Lower lobe of right lung (tissue), 2 donors: ENCODE data around the gene PTPRK. TPM values are rescaled to one million over a fixed set of nuclear protein-coding genes. Genes with fewer than 3 reads are reported as not detected.

Experiments used
- ATAC-seq, 2 donors: fragments of 200-7000 bp; cut with Tn5 transposase; one replicate each; pipeline ENCODE4 v1.9.1; 2020 to 2022; ENCODE audit warnings: mild to moderate bottlenecking in 2 of 2, moderate library complexity in 2 of 2
- DNase-seq: peaks from one replicate; pipeline ENCODE4 v3.0.0-alpha.2; 2020
- H3K27ac ChIP-seq: fragments of 200-600 bp; one replicate; pipeline ENCODE4 v1.8.0; 2022
- H3K27me3 ChIP-seq: fragments of 200-600 bp; one replicate; pipeline ENCODE4 v1.8.0; 2022; ENCODE audit warnings: low read depth
- H3K36me3 ChIP-seq: fragments of 200-600 bp; one replicate; pipeline ENCODE4 v1.8.0; 2022; ENCODE audit warnings: mild to moderate bottlenecking
- H3K4me1 ChIP-seq: fragments of 200-600 bp; one replicate; pipeline ENCODE4 v1.8.0; 2022
- H3K4me3 ChIP-seq: fragments of 200-600 bp; one replicate; pipeline ENCODE4 v1.8.0; 2022; ENCODE audit warnings: mild to moderate bottlenecking
- H3K9me3 ChIP-seq: fragments of 200-600 bp; one replicate; pipeline ENCODE4 v1.8.0; 2022
- intact Hi-C: fragments of 100-400 bp; cut with DNase I; formaldehyde crosslinking; loops from one replicate; pipeline ENCODE4 v1.11.0; 2022
- total RNA-seq: library from RNA; stranded (reverse); fragmentation: NEBNext Ultra II Directional; extraction: Animal tissue kit (Norgen Biotek cat#: 25700); gene quantifications from one replicate; pipeline ENCODE4 v1.2.1, GENCODE V29; 2021
- TF ChIP-seq, protein P1 (sequence below): fragments of 200-600 bp; IDR thresholded peaks from one replicate; pipeline ENCODE4 v1.8.0; 2022; ENCODE audit warnings: antibody characterized with exemption, mild to moderate bottlenecking
- donor health status: DM: no; HTN: yes; CAD: no; lungs with severe emphysema.

The PTPRK gene
- total RNA-seq, 1 donor from 2014 or later: 62.7 TPM

DNA sequence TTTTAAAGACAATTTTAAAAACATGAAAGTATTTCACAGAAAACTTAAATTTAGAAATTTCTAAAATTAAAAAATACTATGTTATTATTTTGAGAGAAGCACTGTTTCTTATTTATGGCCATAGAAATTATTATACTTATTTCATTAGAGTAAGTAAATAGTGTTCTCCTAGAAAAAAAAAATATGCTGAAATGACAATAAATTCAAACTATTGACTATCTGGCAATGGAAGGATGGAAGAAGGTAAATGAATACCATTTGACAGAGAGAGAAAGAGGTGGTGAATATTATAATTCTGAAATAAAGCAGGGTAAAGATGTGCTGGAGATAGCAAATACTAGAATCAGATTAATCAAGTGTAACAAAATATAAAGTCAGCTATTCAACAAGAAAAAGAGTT is 294.8 kb downstream of the PTPRK start:
- DNase-seq (no peak), ATAC-seq (no peak)
- Histone ChIP-seq H3K9me3 (no peaks in the 10 kb centered on the region), H3K4me1 (no peaks in the 10 kb centered on the region), H3K27ac (no peak overlapping the region), H3K36me3 (no peaks in the 10 kb centered on the region), H3K27me3 (no peaks in the 10 kb centered on the region), H3K4me3 (no peak overlapping the region)
- TF ChIP-seq, protein P1, sequence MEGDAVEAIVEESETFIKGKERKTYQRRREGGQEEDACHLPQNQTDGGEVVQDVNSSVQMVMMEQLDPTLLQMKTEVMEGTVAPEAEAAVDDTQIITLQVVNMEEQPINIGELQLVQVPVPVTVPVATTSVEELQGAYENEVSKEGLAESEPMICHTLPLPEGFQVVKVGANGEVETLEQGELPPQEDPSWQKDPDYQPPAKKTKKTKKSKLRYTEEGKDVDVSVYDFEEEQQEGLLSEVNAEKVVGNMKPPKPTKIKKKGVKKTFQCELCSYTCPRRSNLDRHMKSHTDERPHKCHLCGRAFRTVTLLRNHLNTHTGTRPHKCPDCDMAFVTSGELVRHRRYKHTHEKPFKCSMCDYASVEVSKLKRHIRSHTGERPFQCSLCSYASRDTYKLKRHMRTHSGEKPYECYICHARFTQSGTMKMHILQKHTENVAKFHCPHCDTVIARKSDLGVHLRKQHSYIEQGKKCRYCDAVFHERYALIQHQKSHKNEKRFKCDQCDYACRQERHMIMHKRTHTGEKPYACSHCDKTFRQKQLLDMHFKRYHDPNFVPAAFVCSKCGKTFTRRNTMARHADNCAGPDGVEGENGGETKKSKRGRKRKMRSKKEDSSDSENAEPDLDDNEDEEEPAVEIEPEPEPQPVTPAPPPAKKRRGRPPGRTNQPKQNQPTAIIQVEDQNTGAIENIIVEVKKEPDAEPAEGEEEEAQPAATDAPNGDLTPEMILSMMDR: no peak
- intact Hi-C loops: no loop called here

- no peak overlapping the region for H3K27ac ChIP-seq
- H3K27me3 ChIP-seq: no peaks in the 10 kb centered on the region
- no peaks in the 10 kb centered on the region for H3K9me3 ChIP-seq
- H3K36me3 ChIP-seq: no peaks in the 10 kb centered on the region
- DNase-seq (no peak), ATAC-seq (no peak)
- intact Hi-C loops: no loop called here
- no peak overlapping the region for H3K4me3 ChIP-seq
- H3K4me1 ChIP-seq: no peaks in the 10 kb centered on the region
- TF ChIP-seq, protein P1: no peak
Measured at GRCh38 chr6:128216917-128217316, 303.5 kb downstream of the PTPRK start.

- no peak overlapping the region for H3K27ac ChIP-seq
- ATAC-seq: no peak
Measured at GRCh38 chr6:128209771-128210170, 310.6 kb downstream of the PTPRK start.

DNA sequence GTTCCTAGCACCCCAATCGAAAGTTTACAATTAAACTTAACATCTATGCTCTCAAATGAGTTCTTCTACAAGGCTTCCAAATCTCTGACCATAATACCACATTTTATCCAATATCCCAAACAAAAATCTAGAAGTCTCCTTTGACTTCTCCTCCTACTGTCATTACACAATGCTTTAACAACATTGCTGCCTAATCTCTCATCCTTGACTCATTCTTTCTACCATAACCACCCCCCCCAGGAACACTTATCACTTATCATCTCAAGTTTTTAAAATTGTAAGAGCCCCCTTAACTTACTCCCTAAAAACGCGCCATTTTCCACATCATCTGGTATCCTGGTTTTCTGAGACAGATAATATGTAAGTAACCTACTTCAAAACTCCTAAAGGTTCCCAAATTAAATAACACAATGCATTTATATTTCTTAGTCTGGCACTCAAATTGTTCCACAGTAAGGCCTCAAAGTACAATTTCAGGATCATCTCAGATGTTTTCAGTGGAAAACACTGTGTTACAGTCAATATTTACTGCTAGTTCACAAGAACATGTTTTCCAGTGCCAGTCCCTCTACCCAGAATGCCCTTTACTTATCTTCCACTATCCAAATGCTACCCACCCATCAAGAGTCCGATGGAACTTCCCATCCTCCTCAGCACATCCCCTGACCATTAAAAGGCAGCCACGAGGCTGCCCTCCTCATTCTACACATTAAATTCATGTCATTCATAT is 311.4 kb downstream of the PTPRK start:
- no peak overlapping the region for H3K4me3 ChIP-seq
- intact Hi-C loops: no loop called here
- ATAC-seq: no peak

More at GRCh38 chr6:128209771-128210170, 310.6 kb downstream of the PTPRK start:
- Histone ChIP-seq H3K9me3 (no peaks in the 10 kb centered on the region), H3K27me3 (no peaks in the 10 kb centered on the region), H3K36me3 (no peaks in the 10 kb centered on the region), H3K4me1 (no peaks in the 10 kb centered on the region), H3K4me3 (no peak overlapping the region)
- no peak for DNase-seq
- TF ChIP-seq, protein P1: no peak
- intact Hi-C loops: no loop called here

DNA sequence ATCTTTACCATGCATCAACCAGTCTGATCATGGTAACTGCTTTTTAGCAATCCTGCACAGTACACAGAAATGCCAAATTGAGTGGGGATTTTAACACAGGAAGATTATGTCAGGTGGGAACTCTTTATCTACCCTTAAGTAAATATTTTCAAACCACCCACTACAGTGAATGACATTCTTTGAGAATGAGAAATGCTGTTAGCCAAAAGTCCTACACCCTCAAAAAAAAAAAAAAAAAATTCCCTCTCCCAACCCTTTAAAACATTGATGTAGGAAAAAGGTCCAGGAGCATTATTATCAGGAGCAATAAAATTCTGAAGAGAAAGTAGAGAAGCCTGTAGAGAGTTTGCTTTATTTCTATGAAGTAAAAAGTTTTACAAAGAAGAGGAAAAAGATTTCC is 312.3 kb downstream of the PTPRK start:
- H3K27ac ChIP-seq: no peak overlapping the region
- ATAC-seq: peak in 1 of 2 donors; percentile 81
- intact Hi-C loops: no loop called here
- no peak for DNase-seq
- TF ChIP-seq, protein P1: no peak
- no peak overlapping the region for H3K4me3 ChIP-seq
- H3K27me3 ChIP-seq: no peaks in the 10 kb centered on the region
- no peaks in the 10 kb centered on the region for H3K9me3 ChIP-seq
- H3K4me1 ChIP-seq: no peaks in the 10 kb centered on the region
- no peaks in the 10 kb centered on the region for H3K36me3 ChIP-seq

More for the DNA sequence above, 311.4 kb downstream of the PTPRK start:
- TF ChIP-seq, protein P1: no peak
- no peak overlapping the region for H3K27ac ChIP-seq
- H3K4me1 ChIP-seq: no peaks in the 10 kb centered on the region
- no peaks in the 10 kb centered on the region for H3K27me3 ChIP-seq
- no peak for DNase-seq
- H3K9me3 ChIP-seq: no peaks in the 10 kb centered on the region
- no peaks in the 10 kb centered on the region for H3K36me3 ChIP-seq
